OCI-LY7 (cell line): ENCODE data around the gene TBC1D4. TPM values are rescaled to one million over a fixed set of nuclear protein-coding genes. Genes with fewer than 3 reads are reported as not detected.
A peak's percentile ranks its signal among the peaks of the same experiment; 100 is the strongest.

ENCODE experiments used
- BruUV-seq: library from RNA; stranded (reverse); fragments of 400-500 nt; replicated peaks from 2 replicates; lab custom pipeline; 2021; lab: Mats Ljungman, UMichigan
- CTCF ChIA-PET: fragments of 300-600 bp; sonication (Branson Sonifier 250); formaldehyde crosslinking; loops from one replicate; lab custom pipeline; 2022; ENCODE audit warnings: antibody characterized with exemption; ENCODE audit not compliant: unreplicated experiment; lab: Charles Lee
- POLR2A ChIA-PET: fragments of 300-600 bp; sonication (Branson Sonifier 250); formaldehyde crosslinking; loops from one replicate; lab custom pipeline; 2022; ENCODE audit warnings: antibody characterized with exemption; lab: Charles Lee
- DNase-seq: peaks from one replicate; pipeline ENCODE4 v3.0.0-alpha.2; 2015; ENCODE audit warnings: low spot score
- H2AFZ ChIP-seq: fragments of 200-600 bp; sonication (generic), shearing (Covaris generic); 2 replicates; pipeline ENCODE4 v1.6.1; 2014; ENCODE audit warnings: mild to moderate bottlenecking, antibody characterized with exemption, low read length, moderate library complexity
- H3K27ac ChIP-seq: fragments of 200-600 bp; sonication (generic); 2 replicates; pipeline ENCODE4 v1.5.1; 2014; ENCODE audit warnings: mixed run types, low read depth, mild to moderate bottlenecking, moderate library complexity, low read length, inconsistent platforms; ENCODE audit not compliant: poor library complexity, severe bottlenecking
- H3K36me3 ChIP-seq: fragments of 200-600 bp; sonication (generic); 2 replicates; pipeline ENCODE4 v1.6.1; 2014; ENCODE audit warnings: mild to moderate bottlenecking, antibody characterized with exemption, low read length, moderate library complexity, mixed read lengths; ENCODE audit not compliant: insufficient read depth
- H3K4me1 ChIP-seq: fragments of 200-600 bp; sonication (generic); 2 replicates; pipeline ENCODE4 v1.5.1; 2014; ENCODE audit warnings: mild to moderate bottlenecking, low read length; ENCODE audit not compliant: insufficient read depth, poor library complexity, severe bottlenecking
- H3K4me2 ChIP-seq: fragments of 200-600 bp; sonication (generic); 2 replicates; pipeline ENCODE4 v1.6.1; 2014; ENCODE audit warnings: mild to moderate bottlenecking, low read length
- H3K4me3 ChIP-seq: fragments of 200-600 bp; sonication (generic); 2 replicates; pipeline ENCODE4 v1.5.1; 2014; ENCODE audit warnings: mild to moderate bottlenecking, low read depth, low read length; ENCODE audit not compliant: poor library complexity, severe bottlenecking
- H3K79me2 ChIP-seq: fragments of 200-600 bp; sonication (generic); 2 replicates; pipeline ENCODE4 v1.6.1; 2016; ENCODE audit warnings: low read depth, mild to moderate bottlenecking, low read length, moderate library complexity, mixed read lengths; ENCODE audit not compliant: insufficient read depth
- H3K9me2 ChIP-seq: fragments of 200-600 bp; sonication (generic); 2 replicates; pipeline ENCODE4 v1.6.1; 2016; ENCODE audit warnings: mild to moderate bottlenecking, low read length, mixed read lengths; ENCODE audit not compliant: insufficient read depth
- H3K9me3 ChIP-seq: fragments of 200-600 bp; sonication (generic); 2 replicates; pipeline ENCODE4 v1.6.1; 2014; ENCODE audit warnings: mild to moderate bottlenecking, mixed run types, low read length, mixed read lengths
- H4K20me1 ChIP-seq: fragments of 200-600 bp; sonication (generic); 2 replicates; pipeline ENCODE4 v1.6.1; 2014; ENCODE audit warnings: mild to moderate bottlenecking, antibody characterized with exemption, low read length, moderate library complexity, mixed read lengths; ENCODE audit not compliant: insufficient read depth
- CTCF ChIP-seq: fragments of 200-600 bp; sonication (generic); conservative IDR thresholded peaks from 2 replicates; pipeline ENCODE4 v1.5.1; 2014; ENCODE audit warnings: mild to moderate bottlenecking, antibody characterized with exemption, low read length, moderate library complexity, mixed read lengths
- EZH2phosphoT487 ChIP-seq: fragments of 200-600 bp; sonication (generic); IDR thresholded peaks from 2 replicates; pipeline ENCODE4 v1.6.1; 2018; ENCODE audit warnings: low read depth, borderline replicate concordance, mild to moderate bottlenecking, mixed run types, antibody characterized with exemption, low read length, moderate library complexity, mixed read lengths
- intact Hi-C: fragments of 100-400 bp; cut with micrococcal nuclease; formaldehyde crosslinking; loops from one replicate; pipeline ENCODE4 v1.10.0; 2022; ENCODE audit not compliant: unreplicated experiment
- total RNA-seq, 2 experiments: library from RNA; depleted of rRNA in 1 of 2; stranded (reverse); fragments of >200 nt in 1 of 2; shearing (Covaris generic) in 1 of 2; gene quantifications; 2 replicates each; pipeline ENCODE4 v1.2.3, GENCODE V29; 2014 to 2022

The TBC1D4 gene
- total RNA-seq, 2 experiments from 2014 or later = 21.7 to 24.3 TPM

GRCh38 chr13:75384879-75385707 lies 96.9 kb downstream of the TBC1D4 start:
- CTCF ChIA-PET = interaction anchor here (0.6 to 1.0 kb wide), 2 partner anchors 13 to 16 kb away, joined by 3 read pairs; no protein-coding TSS in a partner anchor
- no peaks in the 10 kb centered on the region for H3K9me2 ChIP-seq
- intact Hi-C loops = no loop called here

GRCh38 chr13:75383064-75383715 lies 98.8 kb downstream of the TBC1D4 start:
- H3K9me2 ChIP-seq = no peaks in the 10 kb centered on the region
- BruUV-seq = no TSS peak
- no peak for DNase-seq
- no peaks in the 10 kb centered on the region for H3K79me2 ChIP-seq
- CTCF ChIA-PET = no interaction called here
- H2AFZ ChIP-seq = no peak overlapping the region
- H4K20me1 ChIP-seq = no peaks in the 10 kb centered on the region
- no peak overlapping the region for H3K4me3 ChIP-seq
- H3K27ac ChIP-seq = no peak overlapping the region
- peaks cover 29% of the 10 kb centered on the region for H3K4me1 ChIP-seq
- intact Hi-C loops = no loop called here
- no peak for TF ChIP-seq CTCF
- TF ChIP-seq EZH2phosphoT487 = no peak
- POLR2A ChIA-PET = interaction anchor here (0.6 to 1.8 kb wide), 2 partner anchors 10 to 97 kb away, joined by 3 to 7 read pairs; no protein-coding TSS in a partner anchor
- no peaks in the 10 kb centered on the region for H3K9me3 ChIP-seq
- H3K4me2 ChIP-seq = peak overlapping the region; percentile 30
- H3K36me3 ChIP-seq = no peaks in the 10 kb centered on the region

More at GRCh38 chr13:75384879-75385707, 96.9 kb downstream of the TBC1D4 start:
- Histone ChIP-seq H3K4me2 (peak overlapping the region; percentile 54), H3K27ac (peak overlapping the region; percentile 45), H3K4me3 (peak overlapping the region; percentile 18), H3K79me2 (no peaks in the 10 kb centered on the region), H4K20me1 (no peaks in the 10 kb centered on the region), H3K36me3 (no peaks in the 10 kb centered on the region), H2AFZ (peak overlapping the region; percentile 59; the same call in 1 of the 2 replicates), H3K4me1 (peaks cover 39% of the 10 kb centered on the region), H3K9me3 (no peaks in the 10 kb centered on the region)
- BruUV-seq = no TSS peak
- POLR2A ChIA-PET = interaction anchor here (1.0 to 1.3 kb wide), 3 partner anchors 16 to 22 kb away, joined by 3 to 4 read pairs (median 3); no protein-coding TSS in a partner anchor
- DNase-seq = peak; percentile 27
- no peak for TF ChIP-seq CTCF
- no peak for TF ChIP-seq EZH2phosphoT487
